ENCODE data around the gene SLC1A1.

DNA sequence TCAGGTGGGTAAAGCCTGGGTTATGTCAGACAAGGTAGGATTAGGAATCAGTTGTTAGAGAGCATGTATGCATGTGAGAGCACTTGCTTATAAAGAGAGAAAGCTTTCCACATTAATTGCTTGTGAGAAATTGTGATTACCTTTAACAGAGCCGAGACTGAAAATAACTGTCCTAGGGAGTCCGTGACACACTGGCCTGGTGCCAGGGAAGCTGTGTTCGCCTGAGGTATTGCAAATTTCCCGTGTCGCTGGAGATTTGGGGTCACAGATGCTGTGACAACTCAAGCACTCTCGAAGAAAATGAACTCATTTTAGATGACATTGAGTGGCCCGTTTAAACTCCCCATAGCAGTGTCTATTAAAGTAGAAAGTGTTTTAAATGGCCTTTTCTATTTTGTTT lies 9.6 kb downstream of the SLC1A1 start:
- TF ChIP-seq, protein P1, sequence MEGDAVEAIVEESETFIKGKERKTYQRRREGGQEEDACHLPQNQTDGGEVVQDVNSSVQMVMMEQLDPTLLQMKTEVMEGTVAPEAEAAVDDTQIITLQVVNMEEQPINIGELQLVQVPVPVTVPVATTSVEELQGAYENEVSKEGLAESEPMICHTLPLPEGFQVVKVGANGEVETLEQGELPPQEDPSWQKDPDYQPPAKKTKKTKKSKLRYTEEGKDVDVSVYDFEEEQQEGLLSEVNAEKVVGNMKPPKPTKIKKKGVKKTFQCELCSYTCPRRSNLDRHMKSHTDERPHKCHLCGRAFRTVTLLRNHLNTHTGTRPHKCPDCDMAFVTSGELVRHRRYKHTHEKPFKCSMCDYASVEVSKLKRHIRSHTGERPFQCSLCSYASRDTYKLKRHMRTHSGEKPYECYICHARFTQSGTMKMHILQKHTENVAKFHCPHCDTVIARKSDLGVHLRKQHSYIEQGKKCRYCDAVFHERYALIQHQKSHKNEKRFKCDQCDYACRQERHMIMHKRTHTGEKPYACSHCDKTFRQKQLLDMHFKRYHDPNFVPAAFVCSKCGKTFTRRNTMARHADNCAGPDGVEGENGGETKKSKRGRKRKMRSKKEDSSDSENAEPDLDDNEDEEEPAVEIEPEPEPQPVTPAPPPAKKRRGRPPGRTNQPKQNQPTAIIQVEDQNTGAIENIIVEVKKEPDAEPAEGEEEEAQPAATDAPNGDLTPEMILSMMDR (IDR thresholded peaks at IDR 0.05): no peak
- no peak for TF ChIP-seq POLR2A (IDR thresholded peaks at IDR 0.05)

All from sigmoid colon (tissue), 3 donors.